GM13976 (cell line): ENCODE data around the gene ATG2A.

Source experiments
- DNase-seq: peaks from one replicate; pipeline ENCODE4 v3.0.0; 2012; ENCODE audit warnings: low spot score
- CTCF ChIP-seq: IDR thresholded peaks from 2 replicates; pipeline ENCODE4 v1.5.1; 2012; ENCODE audit warnings: borderline replicate concordance, mild to moderate bottlenecking; ENCODE audit not compliant: insufficient read depth; ENCODE audit errors: extremely low read depth, missing control alignments, control extremely low read depth
- in situ Hi-C: fragments of 300-500 bp; cut with MboI; formaldehyde crosslinking; loops from one replicate; pipeline ENCODE4 v1.12.0; 2022; ENCODE audit warnings: low sequenced_read_pairs, mixed read lengths, inconsistent platforms; ENCODE audit not compliant: unreplicated experiment

ATG2A gene

DNA sequence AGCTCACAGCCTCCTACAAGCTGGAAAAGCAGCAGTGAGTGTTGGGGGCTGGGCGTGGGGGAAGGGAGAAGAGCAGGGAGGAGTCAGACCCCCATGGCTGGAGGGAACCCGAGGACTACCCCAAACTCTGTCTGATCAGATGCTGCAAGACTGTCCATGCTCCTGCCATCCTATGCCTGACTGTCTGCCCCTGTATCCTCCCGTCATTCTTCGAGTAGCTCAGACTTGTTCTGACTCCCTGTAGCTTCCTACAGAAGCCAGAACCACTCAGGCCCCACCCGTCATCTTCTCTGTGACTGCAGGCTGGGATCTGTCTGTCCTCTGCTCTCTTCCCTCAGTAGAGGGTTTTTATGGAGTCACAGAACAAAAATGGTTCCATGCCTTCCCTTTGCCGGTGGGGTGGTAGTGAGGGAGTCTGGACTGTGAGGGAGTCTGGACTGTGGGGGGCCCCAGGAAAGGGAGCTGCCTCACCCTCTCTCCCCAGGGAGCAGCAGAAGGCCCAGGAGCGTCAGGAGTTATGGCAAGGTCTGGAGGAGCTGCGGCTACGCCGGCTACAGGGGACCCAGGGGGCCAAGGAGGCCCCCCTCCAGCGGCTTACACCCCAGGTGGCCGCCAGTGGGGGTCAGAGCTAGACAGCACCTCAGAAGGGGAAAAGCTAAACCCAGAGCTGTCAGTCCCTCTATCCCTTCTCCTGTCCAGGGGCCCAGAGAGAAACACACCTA is 16.4 kb upstream of the ATG2A start:
- TF ChIP-seq CTCF = no peak
- in situ Hi-C loops = no loop called here
- no peak for DNase-seq

- no peak for DNase-seq
- in situ Hi-C loops = no loop called here
- no peak for TF ChIP-seq CTCF
These were observed 15.3 kb upstream of the ATG2A start for GRCh38 chr11:64932324-64932723.

DNA sequence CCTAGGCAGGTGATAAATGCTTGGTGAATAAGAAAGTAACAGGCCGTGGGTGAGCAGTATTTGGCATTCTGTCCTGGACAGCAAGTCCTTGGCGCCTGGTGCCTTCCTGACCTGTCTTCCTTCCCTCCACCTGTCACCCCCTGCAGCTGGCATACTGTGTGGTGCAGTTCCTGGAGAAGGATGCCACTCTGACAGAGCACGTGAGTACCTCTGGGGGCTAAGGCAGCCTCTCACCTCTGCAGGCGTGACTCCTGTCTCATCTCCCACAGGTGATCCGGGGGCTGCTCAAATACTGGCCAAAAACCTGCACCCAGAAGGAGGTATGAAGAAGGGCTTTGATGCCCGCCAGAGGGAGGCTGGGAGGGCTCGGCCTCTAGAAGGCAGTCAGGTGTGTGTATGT is 14.3 kb upstream of the ATG2A start:
- in situ Hi-C loops = no loop called here
- DNase-seq = no peak
- no peak for TF ChIP-seq CTCF

GRCh38 chr11:64930340-64930739 is 13.3 kb upstream of the ATG2A start:
- no peak for DNase-seq
- in situ Hi-C loops = no loop called here
- TF ChIP-seq CTCF = no peak

- in situ Hi-C loops = no loop called here
- TF ChIP-seq CTCF = no peak
- DNase-seq = no peak
These were observed 12.6 kb upstream of the ATG2A start for GRCh38 chr11:64929625-64930024.

- TF ChIP-seq CTCF = no peak
- DNase-seq = no peak
- in situ Hi-C loops = no loop called here
These were observed 11.9 kb upstream of the ATG2A start for GRCh38 chr11:64928957-64929356.
